Bronchial epithelial cell (primary cell): ENCODE results near the gene PLA2G5. TPM values are rescaled to one million over a fixed set of nuclear protein-coding genes. Genes with fewer than 3 reads are reported as not detected.

Experiments used
- DNase-seq: peaks from one replicate; pipeline ENCODE4 v3.0.0-alpha.2; 2010; ENCODE audit warnings: low read depth
- FAIRE-seq: peaks from 2 replicates; lab custom pipeline; 2011; peaks lifted over from hg19 to GRCh38; lab: Jason Lieb, UNC
- H3K27me3 ChIP-seq: 2 replicates; pipeline ENCODE4 v1.5.1; 2011; ENCODE audit warnings: low read length; ENCODE audit not compliant: control insufficient read depth, insufficient read depth
- H3K36me3 ChIP-seq: 2 replicates; pipeline ENCODE4 v1.5.1; 2011; ENCODE audit warnings: low read length; ENCODE audit not compliant: control insufficient read depth, insufficient read depth
- H3K4me3 ChIP-seq: 2 replicates; pipeline ENCODE4 v1.5.1; 2011; ENCODE audit warnings: mild to moderate bottlenecking, low read depth, low read length, control low read depth
- total RNA-seq: library from RNA; depleted of rRNA; stranded (reverse); fragments of >200 nt; gene quantifications from 2 replicates; pipeline ENCODE4 v1.2.1, GENCODE V29; 2014
- TF ChIP-seq, protein P1 (sequence below): IDR thresholded peaks from 2 replicates; pipeline ENCODE4 v1.5.1; 2011; ENCODE audit warnings: mild to moderate bottlenecking, moderate library complexity, low read length, control low read depth, inconsistent platforms; ENCODE audit not compliant: insufficient read depth, severe bottlenecking

The PLA2G5 gene
- total RNA-seq, 1 donor from 2014 or later, result not detected

DNA sequence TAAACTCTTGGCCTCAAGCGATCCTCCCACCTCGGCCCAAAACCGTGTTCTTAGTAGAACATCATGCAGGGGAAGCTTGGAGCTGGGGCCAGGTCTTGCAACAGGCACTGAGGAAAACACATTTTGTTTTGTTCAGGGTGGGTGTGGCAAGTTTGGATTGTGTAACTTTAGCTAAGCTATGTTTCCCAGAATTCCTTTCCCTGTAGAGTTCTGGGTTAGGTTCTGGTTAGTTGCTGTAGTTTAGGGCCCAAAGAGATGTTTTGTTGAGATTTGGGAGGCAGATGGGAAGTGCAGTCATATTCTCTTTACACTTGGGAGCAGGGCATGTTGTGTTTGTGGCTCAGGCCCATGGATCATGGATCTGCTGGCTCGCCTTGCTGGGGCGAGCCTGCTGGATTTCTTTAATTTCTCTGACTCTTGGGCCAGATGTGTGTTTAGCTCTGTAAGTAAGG is 24.0 kb downstream of the PLA2G5 start:
- DNase-seq (peak; percentile 4), FAIRE-seq (no peak)
- Histone ChIP-seq H3K4me3 (no peak overlapping the region), H3K27me3 (no peaks in the 10 kb centered on the region), H3K36me3 (no peaks in the 10 kb centered on the region)
- TF ChIP-seq, protein P1, sequence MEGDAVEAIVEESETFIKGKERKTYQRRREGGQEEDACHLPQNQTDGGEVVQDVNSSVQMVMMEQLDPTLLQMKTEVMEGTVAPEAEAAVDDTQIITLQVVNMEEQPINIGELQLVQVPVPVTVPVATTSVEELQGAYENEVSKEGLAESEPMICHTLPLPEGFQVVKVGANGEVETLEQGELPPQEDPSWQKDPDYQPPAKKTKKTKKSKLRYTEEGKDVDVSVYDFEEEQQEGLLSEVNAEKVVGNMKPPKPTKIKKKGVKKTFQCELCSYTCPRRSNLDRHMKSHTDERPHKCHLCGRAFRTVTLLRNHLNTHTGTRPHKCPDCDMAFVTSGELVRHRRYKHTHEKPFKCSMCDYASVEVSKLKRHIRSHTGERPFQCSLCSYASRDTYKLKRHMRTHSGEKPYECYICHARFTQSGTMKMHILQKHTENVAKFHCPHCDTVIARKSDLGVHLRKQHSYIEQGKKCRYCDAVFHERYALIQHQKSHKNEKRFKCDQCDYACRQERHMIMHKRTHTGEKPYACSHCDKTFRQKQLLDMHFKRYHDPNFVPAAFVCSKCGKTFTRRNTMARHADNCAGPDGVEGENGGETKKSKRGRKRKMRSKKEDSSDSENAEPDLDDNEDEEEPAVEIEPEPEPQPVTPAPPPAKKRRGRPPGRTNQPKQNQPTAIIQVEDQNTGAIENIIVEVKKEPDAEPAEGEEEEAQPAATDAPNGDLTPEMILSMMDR, result no peak

DNA sequence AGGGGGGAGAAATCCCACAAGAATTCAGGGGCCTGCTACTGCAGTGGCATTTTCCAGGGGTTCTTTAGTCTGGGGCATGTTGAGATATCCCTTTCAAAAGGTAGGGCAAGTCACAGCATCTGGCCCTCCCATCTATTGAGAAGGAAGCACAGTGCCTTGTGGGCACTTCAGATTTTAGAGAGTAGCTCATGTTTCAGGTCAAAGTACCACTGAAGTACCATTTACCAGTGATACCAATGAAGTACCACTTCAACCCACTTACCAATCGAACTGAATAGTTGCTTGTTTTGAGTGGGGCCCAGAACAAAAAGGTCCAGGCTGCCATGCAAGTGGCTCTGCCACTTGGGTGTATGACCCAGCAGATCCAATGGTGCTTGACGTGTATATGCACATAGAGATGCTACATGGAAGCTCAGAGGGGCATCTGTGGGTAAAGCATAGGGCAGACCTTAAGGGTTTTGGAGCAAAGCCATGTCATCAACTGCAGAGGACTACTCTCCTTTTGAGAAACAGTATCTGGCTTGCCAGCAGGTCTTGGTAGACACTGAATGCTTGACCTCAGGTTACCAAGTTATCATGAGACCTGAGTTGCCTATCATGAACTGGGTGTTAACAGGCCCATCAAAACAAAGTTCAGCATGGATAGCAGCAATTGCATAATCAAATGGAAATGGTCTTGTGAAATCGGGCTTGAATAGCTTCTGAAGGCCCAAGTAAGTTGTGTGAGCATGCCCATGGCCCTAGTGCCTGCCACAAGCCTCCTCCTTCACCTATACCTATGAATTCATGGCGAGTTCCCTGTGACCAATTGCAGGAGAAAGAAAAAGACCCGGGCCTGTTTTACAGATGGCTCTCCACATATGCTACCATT is 25.8 kb downstream of the PLA2G5 start:
- TF ChIP-seq, protein P1, result no peak
- FAIRE-seq (peak; percentile 60), DNase-seq (peak; percentile 2)
- Histone ChIP-seq H3K4me3 (no peak overlapping the region), H3K36me3 (no peaks in the 10 kb centered on the region), H3K27me3 (no peaks in the 10 kb centered on the region)

DNA sequence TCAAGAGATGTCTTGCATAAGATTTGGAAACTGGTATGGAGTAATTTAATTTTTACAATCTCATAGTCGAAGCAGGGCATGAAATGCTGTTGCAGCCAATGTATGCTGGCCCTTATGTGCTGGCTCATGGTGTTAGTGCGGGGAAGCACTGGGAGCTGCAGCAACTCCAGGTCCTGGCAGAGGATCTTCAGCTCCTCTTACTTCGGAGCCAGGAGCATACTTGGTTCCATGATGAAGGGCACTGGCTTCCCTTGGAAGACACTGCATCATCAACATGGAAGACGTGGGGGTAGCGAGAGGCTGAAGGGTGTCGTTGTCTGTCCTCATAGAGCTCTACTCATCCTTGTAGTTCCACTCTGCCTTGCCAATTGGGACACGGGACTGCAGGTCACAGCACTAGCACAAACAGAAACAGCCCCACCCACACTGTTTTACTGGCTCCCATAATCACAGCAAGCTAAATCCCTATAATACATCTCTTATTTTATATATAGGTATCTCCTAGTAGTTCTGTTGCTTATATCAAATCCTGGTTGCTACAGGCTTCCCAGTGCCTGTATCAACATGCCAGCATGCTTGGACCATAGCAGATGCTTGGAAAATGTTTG is 26.9 kb downstream of the PLA2G5 start:
- TF ChIP-seq, protein P1, result no peak
- FAIRE-seq (no peak), DNase-seq (no peak)
- Histone ChIP-seq H3K27me3 (no peaks in the 10 kb centered on the region), H3K36me3 (no peaks in the 10 kb centered on the region), H3K4me3 (no peak overlapping the region)

DNA sequence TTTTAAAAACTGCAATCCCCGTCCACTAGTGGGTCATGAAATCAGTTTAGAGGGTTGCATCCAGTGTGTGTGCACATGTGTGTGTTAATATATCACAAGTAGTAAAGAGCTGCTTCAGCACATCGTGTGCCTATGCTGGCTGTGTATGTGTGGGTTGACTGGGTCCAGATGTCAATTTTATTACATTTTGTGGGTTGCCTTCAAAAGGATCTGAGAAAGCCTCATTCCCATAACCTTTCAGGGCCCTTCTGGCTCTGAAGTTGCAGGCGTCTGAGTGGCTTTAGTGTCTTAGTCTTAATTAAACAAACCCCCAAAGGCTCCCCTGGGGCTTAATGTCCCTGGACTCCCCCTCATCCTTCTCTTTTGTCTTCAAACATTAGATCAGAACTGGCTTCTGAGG is 29.5 kb downstream of the PLA2G5 start:
- H3K27me3 ChIP-seq, result no peaks in the 10 kb centered on the region
- H3K4me3 ChIP-seq, result no peak overlapping the region
- DNase-seq, result no peak
- FAIRE-seq, result peak; percentile 58
- no peaks in the 10 kb centered on the region for H3K36me3 ChIP-seq
- TF ChIP-seq, protein P1, result no peak

DNA sequence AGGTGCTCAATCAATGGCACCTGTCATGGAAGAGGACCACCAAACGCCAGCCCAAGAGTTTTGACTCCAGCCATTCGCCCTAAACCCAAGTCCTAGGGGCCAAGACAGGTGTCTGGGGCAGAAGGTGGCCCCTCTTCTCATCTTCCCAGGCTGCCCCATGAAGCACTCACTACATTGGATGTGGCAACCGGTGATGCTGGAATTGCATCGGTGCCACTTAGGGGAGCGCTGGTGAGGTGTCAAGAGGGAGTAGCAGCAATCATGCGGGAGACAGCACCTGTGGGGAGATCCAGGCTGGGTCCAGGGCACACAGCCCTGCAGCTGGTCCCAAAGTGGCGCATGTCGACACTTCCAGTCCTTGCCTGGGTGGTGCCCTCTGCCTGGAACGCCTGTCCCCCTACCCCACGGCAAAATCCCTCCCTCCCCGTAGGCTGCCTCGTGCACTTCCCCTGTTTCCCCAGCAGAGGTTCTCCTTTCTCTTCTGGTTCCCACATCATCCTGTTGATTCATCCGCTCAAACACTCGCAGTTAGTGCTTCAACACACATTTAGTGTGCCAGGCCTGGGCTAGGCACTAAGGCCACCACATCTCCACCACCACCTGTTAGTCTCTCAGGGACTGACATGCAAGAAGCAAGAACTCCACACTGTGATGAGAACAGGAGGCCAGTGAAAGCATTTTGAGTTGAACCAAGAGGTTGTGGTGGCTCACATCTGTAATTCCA is 30.8 kb downstream of the PLA2G5 start:
- DNase-seq (peak; percentile 55), FAIRE-seq (peak; percentile 83)

More for the DNA sequence above, 30.8 kb downstream of the PLA2G5 start:
- H3K4me3 ChIP-seq, result no peak overlapping the region
- H3K27me3 ChIP-seq, result no peaks in the 10 kb centered on the region
- H3K36me3 ChIP-seq, result no peaks in the 10 kb centered on the region
- TF ChIP-seq, protein P1, result peak; percentile 87
